WTC11 (cell line): ENCODE results near the gene ESPN. TPM values are rescaled to one million over a fixed set of nuclear protein-coding genes. Genes with fewer than 3 reads are reported as not detected.
A peak's percentile ranks its signal among the peaks of the same experiment; 100 is the strongest.
"Not testable (repeated sequence)": the region's sequence is repeated elsewhere in the genome, so short reads cannot be mapped to it uniquely, and the experiment has no call there.

Experiments
- ATAC-seq: fragments of 200-7000 bp; cut with Tn5 transposase; 2 replicates; pipeline ENCODE4 v1.10.0; 2021; ENCODE audit warnings: mild to moderate bottlenecking, moderate library complexity
- CTCF ChIA-PET: fragments of 300-600 bp; sonication (Branson Sonifier 250); formaldehyde crosslinking; loops from one replicate; lab custom pipeline; 2021; ENCODE audit warnings: antibody characterized with exemption; lab: Charles Lee
- POLR2A ChIA-PET: fragments of 350-600 bp; sonication (Branson Sonifier 250); formaldehyde crosslinking; loops from one replicate; lab custom pipeline; 2021; ENCODE audit warnings: antibody characterized with exemption; lab: Charles Lee
- DNase-seq: peaks from one replicate; pipeline ENCODE4 v3.0.0; 2021; ENCODE audit warnings: low spot score
- H3K27ac Mint-ChIP-seq: 2 replicates; pipeline ENCODE4 v1.8.0; 2021; ENCODE audit warnings: mixed read lengths
- H3K27me3 Mint-ChIP-seq: 2 replicates; pipeline ENCODE4 v1.8.0; 2021; ENCODE audit warnings: low read depth, mild to moderate bottlenecking, moderate library complexity, mixed read lengths
- H3K36me3 Mint-ChIP-seq: 2 replicates; pipeline ENCODE4 v1.8.0; 2021; ENCODE audit warnings: mixed read lengths
- H3K4me1 Mint-ChIP-seq: 2 replicates; pipeline ENCODE4 v1.8.0; 2022; ENCODE audit warnings: mixed read lengths
- H3K4me3 Mint-ChIP-seq: 2 replicates; pipeline ENCODE4 v1.8.0; 2021; ENCODE audit warnings: mild to moderate bottlenecking, moderate library complexity, mixed read lengths
- H3K9me3 Mint-ChIP-seq: 2 replicates; pipeline ENCODE4 v1.8.0; 2021; ENCODE audit warnings: mixed read lengths
- ARID4B ChIP-seq: sonication (generic); formaldehyde crosslinking; IDR thresholded peaks from 2 replicates; pipeline ENCODE4 v1.8.0; 2023; ENCODE audit warnings: missing genetic modification reagents, mild to moderate bottlenecking, borderline replicate concordance
- ATF3 ChIP-seq: sonication (generic); formaldehyde crosslinking; conservative IDR thresholded peaks from 2 replicates; pipeline ENCODE4 v1.8.1; 2022; ENCODE audit warnings: mild to moderate bottlenecking, missing genetic modification reagents
- EMX1 ChIP-seq: fragments of 250-450 bp; sonication (Bioruptor Pico); IDR thresholded peaks from 2 replicates; pipeline ENCODE4 v1.8.0; 2021; ENCODE audit warnings: mild to moderate bottlenecking
- IRF1 ChIP-seq: sonication (generic); formaldehyde crosslinking; IDR thresholded peaks from 2 replicates; pipeline ENCODE4 v1.8.0; 2023; ENCODE audit warnings: missing genetic modification reagents
- JAZF1 ChIP-seq: fragments of 250-450 bp; sonication (Bioruptor Pico); IDR thresholded peaks from 2 replicates; pipeline ENCODE4 v1.9.0; 2021; ENCODE audit warnings: moderate library complexity, mild to moderate bottlenecking, inconsistent platforms
- MLX ChIP-seq: sonication (generic); formaldehyde crosslinking; IDR thresholded peaks from 2 replicates; pipeline ENCODE4 v1.8.1; 2023; ENCODE audit warnings: mild to moderate bottlenecking, missing genetic modification reagents, moderate library complexity
- NR1H2 ChIP-seq: sonication (generic); formaldehyde crosslinking; IDR thresholded peaks from 2 replicates; pipeline ENCODE4 v1.9.0; 2021; ENCODE audit warnings: mild to moderate bottlenecking, moderate library complexity, missing genetic modification reagents
- NR2C2 ChIP-seq: sonication (generic); formaldehyde crosslinking; IDR thresholded peaks from 2 replicates; pipeline ENCODE4 v1.8.0; 2022; ENCODE audit warnings: mild to moderate bottlenecking, missing genetic modification reagents
- OVOL2 ChIP-seq: fragments of 250-450 bp; sonication (Bioruptor Pico); IDR thresholded peaks from 2 replicates; pipeline ENCODE4 v1.9.0; 2021; ENCODE audit warnings: mild to moderate bottlenecking, borderline replicate concordance
- PRDM15 ChIP-seq: sonication (generic); formaldehyde crosslinking; IDR thresholded peaks from 2 replicates; pipeline ENCODE4 v1.8.0; 2022; ENCODE audit warnings: missing genetic modification reagents
- SOX15 ChIP-seq: fragments of 250-450 bp; sonication (Bioruptor Pico); IDR thresholded peaks from 2 replicates; pipeline ENCODE4 v1.9.0; 2021; ENCODE audit warnings: mild to moderate bottlenecking
- STAT6 ChIP-seq: sonication (generic); formaldehyde crosslinking; conservative IDR thresholded peaks from 2 replicates; pipeline ENCODE4 v1.8.1; 2023; ENCODE audit warnings: mild to moderate bottlenecking, low read depth, missing genetic modification reagents, moderate library complexity
- TEAD4 ChIP-seq: sonication (generic); formaldehyde crosslinking; IDR thresholded peaks from 2 replicates; pipeline ENCODE4 v1.8.0; 2022; ENCODE audit warnings: mild to moderate bottlenecking, missing genetic modification reagents
- ZNF219 ChIP-seq: sonication (generic); formaldehyde crosslinking; IDR thresholded peaks from 2 replicates; pipeline ENCODE4 v1.8.0; 2023; ENCODE audit warnings: missing genetic modification reagents, mild to moderate bottlenecking, borderline replicate concordance
- ZNF232 ChIP-seq: sonication (generic); formaldehyde crosslinking; IDR thresholded peaks from 2 replicates; pipeline ENCODE4 v1.8.0; 2022; ENCODE audit warnings: mild to moderate bottlenecking, missing genetic modification reagents
- total RNA-seq: library from RNA; stranded (reverse); gene quantifications from 3 replicates; pipeline ENCODE4 v1.2.3, GENCODE V29; 2021

Gene ESPN
- total RNA-seq, 1 experiment from 2014 or later: 46.1 TPM

- no peak overlapping the region for H3K27ac Mint-ChIP-seq
- no peaks in the 10 kb centered on the region for H3K9me3 Mint-ChIP-seq
- peak overlapping the region; percentile 67; the same call in 1 of the 2 replicates for H3K4me3 Mint-ChIP-seq
- TF ChIP-seq ZNF232 (no peak), TEAD4 (CRISPR knock-in tag) (no peak), OVOL2 (no peak), ARID4B (no peak), EMX1 (CRISPR knock-in tag) (no peak), STAT6 (no peak), NR1H2 (CRISPR knock-in tag) (no peak), SOX15 (CRISPR knock-in tag) (no peak), ATF3 (no peak), PRDM15 (no peak), MLX (CRISPR knock-in tag) (no peak), NR2C2 (CRISPR knock-in tag) (no peak), JAZF1 (no peak), ZNF219 (CRISPR knock-in tag) (no peak), IRF1 (no peak)
- H3K36me3 Mint-ChIP-seq: peaks cover 2% of the 10 kb centered on the region; the same call in 1 of the 2 replicates
- DNase-seq (no peak), ATAC-seq (no peak)
- ChIA-PET CTCF (interaction anchor here (0.9 to 6.4 kb wide), 12 partner anchors 9 to 210 kb away, joined by 3 to 85 read pairs (median 23); partner anchors contain the start of genes HES2, PLEKHG5 and TNFRSF25), POLR2A (no interaction called here)
- H3K27me3 Mint-ChIP-seq: no peaks in the 10 kb centered on the region; the same call in 1 of the 2 replicates
- H3K4me1 Mint-ChIP-seq: peaks cover 28% of the 10 kb centered on the region
Measured at GRCh38 chr1:6450005-6450450, 25.5 kb downstream of the ESPN start.

- DNase-seq, H3K27me3 Mint-ChIP-seq, H3K27ac Mint-ChIP-seq, ATAC-seq, POLR2A ChIA-PET, H3K4me3 Mint-ChIP-seq, H3K36me3 Mint-ChIP-seq, H3K9me3 Mint-ChIP-seq: not testable (repeated sequence)
- H3K4me1 Mint-ChIP-seq: peaks cover 27% of the 10 kb centered on the region
- CTCF ChIA-PET: interaction anchor here (0.7 to 6.4 kb wide), 6 partner anchors 9 to 545 kb away, joined by 3 to 85 read pairs (median 30); partner anchors contain the start of genes HES2 and TNFRSF25
Measured at GRCh38 chr1:6450486-6450885, 25.9 kb downstream of the ESPN start.
